GM19395 (cell line): ENCODE data around the gene CNTNAP3.
"Not testable (repeated sequence)": the region's sequence is repeated elsewhere in the genome, so short reads cannot be mapped to it uniquely, and the experiment has no call there.

Experiments used
- ATAC-seq: cut with Tn5 transposase; IDR thresholded peaks from one replicate; pipeline ENCODE4 v1.9.1; 2021; ENCODE audit warnings: mild to moderate bottlenecking, moderate library complexity; ENCODE audit not compliant: unreplicated experiment

CNTNAP3 gene

GRCh38 chr9:39073537-39073936 lies 214.4 kb downstream of the CNTNAP3 start:
- ATAC-seq, result not testable (repeated sequence)

DNA sequence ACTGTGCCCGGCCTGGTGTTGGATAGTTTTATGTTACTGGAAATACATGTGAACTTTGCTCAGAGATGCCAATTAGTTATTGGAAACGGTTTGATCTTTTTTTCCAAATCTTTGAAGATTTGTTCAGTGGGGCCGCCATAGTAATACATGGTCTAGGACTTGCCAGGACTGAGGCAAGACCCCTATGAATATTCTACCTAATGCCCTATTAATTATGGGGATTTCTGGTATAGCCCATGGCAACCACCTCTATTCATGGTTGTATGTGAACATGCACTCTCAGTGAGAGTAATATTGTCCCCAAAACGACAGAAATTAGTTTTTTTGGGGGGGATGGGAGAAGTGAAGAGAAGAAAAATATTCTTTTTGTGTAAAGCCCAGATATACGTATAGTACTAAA lies 220.3 kb downstream of the CNTNAP3 start:
- not testable (repeated sequence) for ATAC-seq

GRCh38 chr9:39062966-39063365 lies 225.0 kb downstream of the CNTNAP3 start:
- not testable (repeated sequence) for ATAC-seq

DNA sequence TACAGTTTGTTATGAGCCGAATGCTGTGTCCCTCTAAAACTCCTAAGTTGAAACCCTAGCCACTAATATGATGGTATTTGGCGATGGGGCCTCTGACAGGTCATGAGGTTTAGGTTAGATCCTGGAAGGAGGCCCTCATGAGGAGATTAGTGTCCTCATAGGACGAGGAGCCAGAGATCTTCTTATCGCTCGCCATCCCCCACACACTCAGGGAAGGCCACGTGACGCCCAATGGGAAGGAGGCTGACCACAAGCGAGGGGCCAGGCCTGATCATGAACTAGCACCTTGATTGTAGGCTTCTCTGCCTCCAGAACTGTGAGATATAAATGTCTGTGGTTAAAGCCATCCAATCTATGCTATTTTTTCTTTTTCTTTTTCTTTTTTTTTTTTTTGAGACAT lies 233.5 kb downstream of the CNTNAP3 start:
- ATAC-seq, result not testable (repeated sequence)

- not testable (repeated sequence) for ATAC-seq
Measured at GRCh38 chr9:39046833-39047232, 241.1 kb downstream of the CNTNAP3 start.

- ATAC-seq, result not testable (repeated sequence)
Measured at GRCh38 chr9:39042352-39042803, 245.6 kb downstream of the CNTNAP3 start.

DNA sequence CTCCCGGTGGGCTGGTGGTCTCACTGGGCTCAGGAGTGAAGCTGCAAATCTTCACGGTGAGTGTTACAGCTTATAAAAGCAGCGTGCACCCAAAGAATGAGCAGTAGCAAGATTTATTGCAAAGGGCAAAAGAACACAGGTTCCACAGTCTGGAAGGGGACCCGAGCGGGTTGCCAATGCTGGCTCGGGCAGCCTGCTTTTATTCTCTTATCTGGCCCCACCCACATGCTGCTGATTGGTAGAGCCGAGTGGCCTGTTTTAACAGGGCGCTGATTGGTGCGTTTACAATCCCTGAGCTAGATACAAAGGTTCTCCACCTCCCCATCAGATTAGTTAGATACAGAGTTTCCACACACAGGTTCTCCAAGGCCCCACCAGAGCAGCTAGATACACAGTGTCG lies 246.2 kb downstream of the CNTNAP3 start:
- not testable (repeated sequence) for ATAC-seq

GRCh38 chr9:39039148-39039547 lies 248.8 kb downstream of the CNTNAP3 start:
- not testable (repeated sequence) for ATAC-seq

- ATAC-seq, result not testable (repeated sequence)
Measured at GRCh38 chr9:39038221-39038620, 249.7 kb downstream of the CNTNAP3 start.

DNA sequence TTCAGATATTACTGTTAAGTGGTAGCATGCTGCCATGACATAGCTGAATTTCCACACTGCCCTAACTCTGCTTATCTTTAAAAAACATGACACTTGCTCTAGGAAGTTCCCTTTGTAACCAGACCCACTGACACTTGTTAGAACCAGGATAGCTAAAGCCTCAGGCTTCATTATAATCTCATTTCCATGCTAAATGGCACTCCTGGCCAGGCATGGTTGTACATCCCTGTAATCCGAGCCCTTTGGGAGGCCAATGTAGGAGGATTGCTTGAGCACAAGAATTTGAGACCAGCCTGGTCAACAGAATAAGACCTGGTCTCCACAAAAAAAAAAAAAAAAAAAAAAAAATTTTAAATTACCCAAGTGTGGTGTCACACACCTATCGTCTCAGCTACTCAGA lies 254.1 kb downstream of the CNTNAP3 start:
- not testable (repeated sequence) for ATAC-seq

DNA sequence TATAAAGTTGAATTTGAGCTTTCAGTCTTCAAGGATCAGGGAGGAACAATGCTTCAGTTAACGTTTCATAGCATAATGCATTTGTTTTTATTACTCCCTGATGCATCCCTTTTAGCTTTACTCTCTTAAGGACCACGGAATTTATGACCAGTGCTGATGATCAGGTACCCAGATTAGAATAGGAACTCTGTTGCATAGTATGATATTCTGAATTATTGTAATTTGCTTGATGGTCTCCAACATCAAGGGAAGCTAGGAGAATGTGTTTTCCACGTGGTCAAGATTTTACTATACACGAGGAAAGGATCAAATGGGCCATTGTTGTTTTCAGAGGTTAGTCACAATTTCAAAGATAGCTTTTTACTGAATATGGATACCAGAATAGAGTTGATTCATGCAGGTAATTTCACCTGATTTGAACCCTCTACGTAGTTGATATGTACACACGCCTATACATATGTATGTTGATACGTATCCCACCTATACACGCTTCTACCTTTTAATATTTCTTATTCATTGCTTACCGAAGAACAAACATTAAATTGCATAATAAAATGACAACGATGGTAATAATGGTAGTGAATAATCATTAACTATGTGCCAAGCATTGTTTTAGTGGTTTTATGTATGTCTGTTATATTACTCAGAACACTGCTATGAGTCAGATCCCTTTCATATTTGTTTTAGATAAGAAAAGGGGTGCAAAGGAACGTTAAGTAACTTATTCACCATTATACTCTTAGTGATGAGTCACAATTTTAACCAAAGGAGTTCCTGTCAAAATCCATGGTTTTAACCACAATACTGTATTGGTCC lies 257.6 kb downstream of the CNTNAP3 start:
- not testable (repeated sequence) for ATAC-seq

DNA sequence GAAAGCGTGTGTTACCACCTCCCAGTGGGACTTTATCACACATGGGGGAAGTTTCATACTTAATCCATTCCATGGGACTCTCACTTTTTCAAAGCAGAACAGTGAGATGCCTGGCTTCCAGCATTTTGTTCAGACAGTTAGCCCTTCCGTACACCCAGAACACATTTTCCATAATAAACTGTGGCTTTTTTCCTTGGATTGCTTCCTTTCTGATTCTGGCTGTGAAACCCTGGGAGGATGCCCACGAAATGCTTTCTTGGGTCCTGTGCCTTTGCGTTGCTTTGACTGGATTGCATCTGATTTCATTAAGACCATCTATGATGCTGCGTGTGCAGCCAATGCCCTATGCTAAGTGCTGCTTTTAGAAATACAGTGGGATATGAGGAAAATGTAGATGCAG lies 259.1 kb downstream of the CNTNAP3 start:
- ATAC-seq, result not testable (repeated sequence)

DNA sequence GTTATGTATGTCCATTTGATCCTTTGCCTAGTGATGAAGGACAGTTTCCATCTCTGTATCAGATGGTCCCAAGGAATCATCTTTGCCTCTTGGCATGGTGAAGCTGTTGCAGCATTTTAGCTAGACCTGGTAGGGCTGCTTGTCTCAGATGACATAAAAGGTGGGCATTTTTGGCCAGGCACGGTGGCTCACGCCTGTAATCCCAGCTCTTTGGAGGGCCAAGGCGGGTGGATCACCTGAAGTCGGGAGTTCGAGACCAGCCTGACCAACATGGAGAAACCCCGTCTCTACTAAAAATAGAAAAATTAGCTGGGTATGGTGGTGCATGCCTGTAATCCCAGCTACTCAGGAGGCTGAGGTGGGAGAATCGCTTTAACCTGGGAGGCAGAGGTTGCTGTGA lies 259.8 kb downstream of the CNTNAP3 start:
- ATAC-seq, result not testable (repeated sequence)

DNA sequence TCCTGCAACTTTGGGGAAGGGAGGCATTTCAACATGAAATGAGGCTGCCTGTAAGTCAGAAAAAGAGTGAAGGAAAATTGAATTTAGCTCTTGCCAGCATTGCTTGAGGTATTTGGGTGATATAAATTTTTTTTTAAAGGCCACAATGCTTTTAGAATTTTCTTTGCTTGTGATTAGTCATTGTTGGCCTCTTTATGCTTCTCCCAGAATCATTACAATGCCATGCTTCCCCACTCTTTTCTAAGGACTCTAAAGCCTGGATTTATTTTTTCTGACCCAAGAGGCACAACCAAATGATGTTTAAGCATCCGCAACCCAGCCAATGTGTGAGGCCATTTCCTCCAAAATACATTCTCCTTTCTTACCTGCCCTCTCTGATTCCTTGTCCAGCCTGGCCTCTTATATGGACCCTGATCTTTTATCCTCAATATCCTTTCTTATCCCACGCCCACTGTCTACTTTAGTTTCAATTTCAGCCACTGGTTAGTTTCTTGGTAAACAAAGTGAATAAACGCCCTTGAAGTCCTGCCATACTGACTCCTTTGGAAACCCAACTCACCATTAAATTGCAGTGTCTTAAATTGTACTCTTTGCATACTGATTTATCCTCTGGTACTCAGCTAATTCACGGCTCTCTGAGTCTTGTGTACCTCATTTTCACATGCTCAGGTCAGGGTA lies 261.9 kb downstream of the CNTNAP3 start:
- not testable (repeated sequence) for ATAC-seq
